HPDE6-E6E7 (cell line): ENCODE results near the gene NPPB.

Source experiments
- DNase-seq: peaks from one replicate; pipeline ENCODE4 v3.0.0; 2011; ENCODE audit warnings: missing footprints; ENCODE audit errors: extremely low spot score

NPPB gene

DNA sequence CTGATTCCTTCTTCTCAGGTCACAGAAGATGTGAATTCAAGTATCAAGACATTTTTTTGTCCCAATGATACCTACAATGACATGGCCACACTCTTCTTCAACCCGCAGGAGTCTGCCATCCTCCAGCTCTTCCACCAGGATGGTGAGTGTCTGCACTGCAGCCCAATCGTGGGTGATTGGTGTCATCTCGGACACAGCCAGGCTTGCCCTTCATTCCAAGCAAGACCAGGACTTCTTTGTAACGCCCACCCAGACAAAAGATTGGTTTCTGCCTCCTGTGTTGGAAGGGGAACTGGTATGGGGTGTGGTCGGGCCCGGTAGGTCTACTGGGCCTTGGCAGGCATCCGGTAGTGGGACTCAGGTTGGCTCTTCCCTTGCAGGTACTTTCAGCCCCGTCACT is 25.2 kb downstream of the NPPB start:
- DNase-seq = no peak

DNA sequence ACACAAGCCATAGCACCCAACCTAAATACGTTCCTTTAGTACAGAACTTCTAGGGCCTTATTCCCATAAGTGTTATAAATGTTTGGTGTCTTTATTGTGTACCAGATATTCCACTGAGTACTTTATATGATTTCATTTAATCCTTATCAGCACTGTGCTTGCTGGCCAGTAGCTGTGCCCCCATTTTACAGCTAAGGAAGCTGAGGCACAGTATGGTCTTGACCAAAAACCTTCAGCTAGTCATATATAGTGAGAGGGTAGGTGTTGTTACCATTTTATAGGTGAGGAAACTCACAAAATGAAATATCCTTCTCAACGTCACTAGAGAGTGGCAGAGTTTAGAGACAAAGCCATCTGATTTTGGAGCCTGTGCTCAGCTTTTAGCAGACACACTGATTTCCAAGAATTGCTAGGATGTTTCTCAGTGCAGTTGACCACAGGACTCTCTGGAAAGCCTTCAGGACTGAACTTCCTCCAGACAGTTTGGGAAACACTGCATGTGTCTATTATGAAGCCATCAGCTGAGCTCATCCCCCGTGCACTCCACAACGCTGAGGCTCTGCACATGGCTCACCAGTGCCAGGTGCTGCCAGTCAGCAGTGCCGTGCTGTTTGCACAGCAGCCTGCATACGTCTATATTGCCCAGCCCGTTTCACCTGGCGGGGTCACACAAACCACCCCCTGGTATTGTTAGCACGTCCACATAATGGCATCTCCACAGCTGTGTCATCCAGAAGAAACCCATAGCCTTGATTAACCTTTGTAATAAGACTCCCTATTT is 26.6 kb downstream of the NPPB start:
- no peak for DNase-seq

- no peak for DNase-seq
Observed at GRCh38 chr1:11828511-11828910, 30.2 kb downstream of the NPPB start.

GRCh38 chr1:11826946-11827345 is 31.8 kb downstream of the NPPB start:
- DNase-seq = no peak

GRCh38 chr1:11825131-11825530 is 33.6 kb downstream of the NPPB start:
- DNase-seq = no peak

DNA sequence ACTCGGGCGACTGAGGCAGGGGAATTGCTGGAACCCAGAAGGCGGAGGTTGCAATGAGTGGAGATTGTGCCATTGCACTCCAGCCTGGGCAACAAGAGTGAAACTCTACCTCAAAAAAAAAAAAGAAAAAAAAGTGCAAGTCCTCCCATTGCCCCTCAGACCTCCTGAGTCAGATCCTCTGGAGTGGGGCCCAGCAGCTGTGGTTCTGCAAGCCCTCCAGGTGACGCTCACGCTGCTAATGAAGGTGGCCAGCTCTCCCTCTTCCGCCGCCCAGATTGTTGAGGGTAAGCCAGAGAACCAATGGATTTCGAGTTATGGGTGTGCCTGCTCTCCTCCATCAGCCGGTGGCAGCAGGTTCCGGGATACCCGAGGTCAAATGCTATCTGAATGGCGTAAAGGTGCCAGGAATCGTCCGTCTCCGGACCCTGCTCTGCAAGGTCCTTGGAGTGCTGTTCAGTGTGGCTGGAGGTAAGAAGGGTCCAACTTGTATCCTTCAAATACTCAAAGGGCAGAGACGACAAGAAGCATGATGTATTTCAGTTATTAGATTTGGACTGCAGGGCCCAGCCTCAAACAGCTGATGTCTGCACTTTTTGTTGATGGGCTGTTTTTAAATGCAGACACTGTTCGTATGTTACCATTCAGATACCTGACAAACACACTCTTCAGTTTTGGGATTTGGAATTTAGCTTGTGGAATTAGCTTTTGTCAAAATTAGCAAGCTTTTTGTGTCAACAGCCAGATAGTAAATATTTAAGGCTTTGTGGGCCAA is 35.2 kb downstream of the NPPB start:
- no peak for DNase-seq

DNA sequence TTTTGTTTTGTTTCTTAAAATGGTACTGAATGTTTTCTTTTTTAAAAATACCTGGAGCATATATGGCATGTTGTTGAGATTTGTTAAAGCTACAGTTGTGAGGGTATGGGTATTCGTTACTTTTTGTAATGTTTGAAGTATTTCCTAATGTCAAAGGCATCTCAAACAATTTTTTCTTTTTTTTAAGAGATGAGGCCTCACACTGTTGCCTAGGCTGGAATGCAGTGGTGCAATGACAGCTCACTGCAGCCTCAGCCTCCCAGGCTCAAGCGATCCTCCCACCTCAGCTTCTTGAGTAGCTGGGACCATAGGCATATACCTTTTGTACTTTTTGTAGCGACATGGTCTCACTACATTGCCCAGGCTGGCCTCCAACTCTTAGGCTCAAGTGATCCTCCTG is 36.7 kb downstream of the NPPB start:
- DNase-seq = no peak

- DNase-seq = no peak
Observed at GRCh38 chr1:11817192-11817591, 41.6 kb downstream of the NPPB start.

GRCh38 chr1:11813021-11813420 is 45.7 kb downstream of the NPPB start:
- no peak for DNase-seq
